Activated CD4-positive, alpha-beta T cell treated with anti-CD3 and anti-CD28 coated beads, Interleukin-2, amount 50 U/mL, for 1 hour (primary cell): Measurements from ENCODE around the gene PCSK4.
"Not testable (repeated sequence)": the region's sequence is repeated elsewhere in the genome, so short reads cannot be mapped to it uniquely, and the experiment has no call there.

ENCODE experiments used
- DNase-seq: peaks from one replicate; pipeline ENCODE4 v3.0.0-alpha.2; 2020

PCSK4 gene

DNA sequence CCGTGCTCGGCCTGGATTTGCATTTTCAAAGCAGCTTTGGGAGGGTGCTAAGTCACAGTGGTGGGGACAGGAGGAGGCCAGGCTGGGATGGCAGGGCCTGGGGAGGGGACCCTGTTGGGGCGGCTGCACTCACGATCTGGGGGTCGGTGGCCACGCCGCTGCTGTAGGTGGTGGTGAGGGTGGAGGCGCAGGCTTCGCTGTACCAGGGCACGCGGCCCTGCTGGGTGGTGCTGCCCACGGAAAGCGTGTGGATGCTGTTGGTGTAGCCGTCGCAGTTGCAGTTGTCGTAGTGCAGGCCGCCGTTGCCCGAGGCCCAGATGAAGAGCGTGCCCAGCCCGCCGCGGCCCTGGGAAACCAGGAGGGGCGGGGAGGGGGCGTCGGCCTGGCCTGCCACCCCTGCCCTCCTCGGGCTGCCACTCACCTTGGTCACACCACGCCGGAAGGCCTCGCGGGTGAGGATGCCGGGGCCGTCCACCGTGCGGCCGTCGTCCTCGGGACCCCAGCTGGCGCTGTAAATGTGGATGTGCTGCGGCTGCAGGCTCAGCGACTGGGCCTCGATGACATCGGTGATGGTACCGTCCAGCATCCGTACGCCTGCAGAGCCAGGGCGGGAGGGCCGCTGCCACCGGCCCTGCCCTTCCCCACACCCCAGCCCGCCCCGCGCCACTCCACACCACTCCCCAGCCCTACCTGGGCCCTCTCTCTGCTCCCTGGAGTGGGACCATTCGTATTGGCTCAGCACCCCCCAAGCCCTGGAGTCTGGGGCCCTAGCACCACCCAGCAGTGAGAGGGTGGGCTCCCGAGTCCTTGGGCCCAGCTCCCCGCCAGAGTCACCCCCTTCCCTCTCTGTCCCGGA lies 3.2 kb downstream of the PCSK4 start:
- DNase-seq, result no peak

DNA sequence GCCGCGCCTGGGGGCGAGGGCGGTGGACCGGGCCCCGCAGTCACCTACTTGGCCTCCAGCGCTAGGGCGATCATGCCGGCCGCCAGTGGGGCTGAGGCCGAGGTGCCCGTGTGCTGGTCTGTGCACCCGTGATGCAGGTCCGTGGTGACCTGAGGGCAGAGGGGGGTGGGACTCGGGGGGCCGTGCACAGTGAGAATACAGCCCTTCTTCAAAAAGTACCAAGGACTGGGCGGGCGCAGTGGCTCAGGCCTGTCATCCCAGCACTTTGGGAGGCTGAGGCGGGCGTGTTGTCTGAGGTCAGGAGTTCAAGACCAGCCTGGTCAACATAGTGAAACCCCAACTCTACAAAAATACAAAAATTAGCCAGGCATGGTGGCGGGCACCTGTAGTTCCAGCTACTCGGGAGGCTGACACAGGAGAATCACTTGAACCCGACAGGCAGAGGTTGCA lies 6.1 kb downstream of the PCSK4 start:
- DNase-seq, result no peak

DNA sequence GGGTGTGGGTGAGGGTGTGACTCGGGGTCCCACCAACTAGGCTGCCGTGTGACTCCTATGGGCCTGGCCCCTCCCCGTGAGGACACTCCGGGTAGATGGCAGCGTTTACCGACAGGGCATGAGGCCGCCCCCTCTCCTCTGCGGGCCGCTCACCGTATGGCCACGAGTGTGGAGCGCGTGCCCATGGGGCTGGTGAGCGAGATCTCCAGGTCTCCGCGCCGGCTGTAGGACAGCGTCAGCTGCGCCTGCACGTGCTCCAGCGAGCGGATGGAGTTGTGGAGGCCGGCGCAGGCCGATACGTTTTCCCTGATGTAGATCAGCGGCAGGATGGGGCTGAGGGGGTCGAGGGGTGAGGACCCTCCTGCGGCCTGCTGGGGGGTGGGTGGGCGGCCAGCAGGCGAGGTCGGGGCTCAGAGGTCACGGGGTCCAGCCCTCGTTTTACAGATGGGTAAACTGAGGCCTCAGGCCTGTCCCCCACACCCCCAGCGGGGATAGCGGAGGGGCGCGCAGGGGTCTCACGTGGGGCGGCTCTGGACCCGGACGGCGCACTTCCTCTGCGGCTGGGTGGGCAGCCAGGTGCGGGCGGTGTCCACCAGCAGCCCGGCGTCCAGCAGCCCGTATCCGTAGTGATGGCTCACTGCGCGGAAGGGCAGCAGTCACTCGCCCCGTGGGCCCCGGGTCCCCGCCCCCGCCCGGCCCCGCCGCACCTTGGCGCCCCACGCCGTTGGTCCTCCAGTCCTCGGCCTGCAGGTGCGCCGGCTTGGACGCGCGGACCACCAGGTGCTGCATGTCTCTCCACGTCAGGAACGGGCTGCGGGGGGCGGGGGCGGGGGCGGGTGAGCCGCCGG lies 6.8 kb downstream of the PCSK4 start:
- no peak for DNase-seq

GRCh38 chr19:1482361-1483130 lies 7.6 kb downstream of the PCSK4 start:
- DNase-seq, result no peak

- no peak for DNase-seq
Measured at GRCh38 chr19:1481893-1482360, 8.2 kb downstream of the PCSK4 start.

GRCh38 chr19:1481224-1481892 lies 8.8 kb downstream of the PCSK4 start:
- DNase-seq, result no peak

DNA sequence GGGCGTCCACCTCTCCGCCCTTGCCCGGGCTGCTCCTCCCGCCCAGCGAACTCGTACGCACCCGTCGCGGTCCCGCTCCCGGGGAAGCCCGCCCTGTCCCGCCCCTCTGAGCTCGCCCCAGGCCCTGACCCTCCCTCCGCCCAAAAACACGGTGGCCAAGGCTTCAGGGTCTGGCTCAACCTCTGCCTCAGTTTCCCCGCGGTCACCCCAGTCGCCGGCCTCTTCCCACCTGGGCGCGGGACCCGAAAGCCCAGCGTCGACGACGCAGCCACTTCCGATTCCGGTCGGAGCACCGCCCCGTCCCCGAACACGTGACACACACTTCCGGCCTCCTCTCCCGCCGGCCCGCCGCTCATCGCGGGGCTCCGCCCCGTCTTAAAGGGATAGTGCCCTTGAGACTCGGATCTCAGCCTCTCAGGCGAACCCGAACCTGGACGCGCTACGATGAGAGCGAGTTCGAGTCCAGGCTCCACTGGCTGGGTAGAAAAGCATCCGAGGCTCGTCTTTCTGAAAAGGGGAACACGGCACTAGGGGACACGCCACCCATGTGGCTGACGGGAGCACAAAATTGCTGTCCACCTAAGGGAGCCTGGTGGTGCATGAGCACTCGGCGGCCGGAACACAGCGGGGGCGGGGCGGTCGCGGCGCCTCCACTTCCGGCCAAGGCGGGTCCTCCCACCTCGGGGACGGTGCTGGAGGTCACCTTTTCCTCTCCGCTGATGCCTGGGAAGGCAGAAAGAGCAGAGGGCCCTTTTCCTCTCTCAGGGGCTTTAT lies 11.0 kb downstream of the PCSK4 start, which contains the start of gene C19orf25:
TSS of gene C19orf25 (minus strand) at position 282 of the 774 bp plus-strand sequence. CDS start 312 bp downstream, outside the sequence.
- DNase-seq, result peak; percentile 88

GRCh38 chr19:1477056-1477455 lies 13.1 kb downstream of the PCSK4 start:
- DNase-seq, result not testable (repeated sequence)

DNA sequence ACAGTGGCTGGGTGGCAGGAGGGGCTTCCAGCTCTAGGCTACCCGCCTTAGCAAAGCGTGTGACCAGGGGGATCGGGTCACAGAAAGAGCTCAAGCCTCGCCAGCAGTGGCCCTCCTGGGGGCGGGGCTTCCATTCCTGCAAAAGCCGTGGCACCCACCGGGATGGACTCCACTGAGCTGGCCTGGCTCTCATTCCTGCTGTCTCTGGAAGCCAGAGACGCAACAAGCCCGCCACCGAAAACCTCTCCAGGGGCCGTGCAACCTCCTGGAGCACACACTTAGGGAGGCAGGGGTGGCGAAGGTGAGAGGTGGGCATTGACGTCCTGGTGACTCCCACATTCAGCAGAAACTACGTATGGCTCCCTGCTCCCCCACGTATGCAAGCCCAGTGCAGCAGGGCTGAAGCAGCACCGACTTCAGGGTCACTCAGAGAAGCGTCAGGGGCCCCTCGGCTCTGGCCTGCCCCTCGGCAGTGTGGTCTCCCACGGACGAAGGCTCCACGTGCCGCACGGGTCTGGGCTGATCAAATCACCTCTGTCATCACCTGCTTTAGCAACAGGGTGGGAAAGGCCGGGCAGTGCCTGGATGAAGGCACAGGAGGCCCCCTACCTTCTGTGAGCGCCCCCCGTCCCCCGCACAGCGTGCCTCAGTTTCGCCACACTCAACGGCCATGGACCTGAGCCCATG lies 14.3 kb downstream of the PCSK4 start:
- DNase-seq, result no peak

DNA sequence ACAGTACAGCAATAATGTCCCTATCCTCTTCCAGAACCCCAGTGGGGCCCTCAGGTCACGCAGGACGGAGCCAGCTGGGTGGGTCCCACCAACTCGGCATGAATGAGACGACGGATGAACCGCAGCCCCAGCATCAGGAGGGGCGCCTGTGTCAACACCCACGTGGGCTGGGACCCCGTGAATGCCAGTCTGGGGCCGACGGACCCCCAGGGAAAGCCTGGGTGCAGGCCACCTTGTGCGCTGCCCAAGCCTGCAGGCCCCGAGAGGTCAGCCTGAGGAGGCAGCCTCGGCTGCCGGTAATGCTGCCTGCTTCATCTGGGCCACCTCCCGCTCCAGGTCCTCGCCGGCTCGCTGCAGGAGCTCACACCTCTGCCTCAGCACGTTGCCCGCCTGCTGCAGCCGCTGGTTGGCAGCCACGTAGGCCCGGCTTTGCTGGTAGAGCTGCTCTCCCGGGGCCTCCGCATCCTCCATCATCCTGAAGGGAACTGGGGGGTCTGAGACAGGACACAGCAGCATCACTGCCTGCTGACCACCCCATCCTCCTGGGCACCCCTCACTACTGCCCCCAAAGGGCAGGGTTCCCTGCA lies 15.3 kb downstream of the PCSK4 start:
- DNase-seq, result no peak

GRCh38 chr19:1474011-1474764 lies 16.0 kb downstream of the PCSK4 start:
- DNase-seq, result no peak

DNA sequence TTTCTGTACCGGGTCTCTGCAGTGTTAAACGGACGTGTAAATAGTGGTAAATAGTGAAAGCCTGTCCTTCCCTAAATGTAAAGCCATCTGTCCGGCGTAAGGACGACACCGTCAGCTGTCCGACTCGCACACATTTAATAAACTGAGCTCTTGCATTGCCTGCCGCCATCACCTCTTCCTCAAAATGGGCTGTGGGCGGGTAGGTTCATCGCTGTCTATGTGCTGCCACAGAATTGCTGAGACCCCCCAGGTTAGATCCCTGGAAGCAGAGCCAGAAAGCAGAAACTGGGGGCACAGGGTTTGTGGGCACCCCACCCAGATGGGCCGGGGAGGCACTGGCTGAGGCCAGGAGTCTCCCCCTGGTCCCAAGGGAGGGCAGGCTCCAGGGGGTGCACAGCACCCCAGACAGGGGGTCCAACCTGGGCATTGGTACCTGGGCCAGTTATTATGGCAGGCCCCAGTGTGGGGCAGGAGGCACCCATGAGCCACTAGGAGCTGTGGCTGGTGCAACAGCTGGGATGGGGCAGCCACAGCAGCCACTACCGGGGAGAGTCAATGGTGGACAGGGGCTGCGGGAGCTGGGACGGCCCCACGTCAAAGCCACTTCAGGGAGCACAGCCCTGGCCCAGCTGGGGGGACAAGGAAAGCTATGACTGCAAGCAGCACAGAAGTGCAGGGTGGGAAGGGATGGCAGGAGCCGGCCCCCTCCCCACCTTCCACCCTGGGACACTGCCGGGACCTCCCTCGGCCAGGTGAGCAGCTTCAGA lies 16.9 kb downstream of the PCSK4 start:
- no peak for DNase-seq

DNA sequence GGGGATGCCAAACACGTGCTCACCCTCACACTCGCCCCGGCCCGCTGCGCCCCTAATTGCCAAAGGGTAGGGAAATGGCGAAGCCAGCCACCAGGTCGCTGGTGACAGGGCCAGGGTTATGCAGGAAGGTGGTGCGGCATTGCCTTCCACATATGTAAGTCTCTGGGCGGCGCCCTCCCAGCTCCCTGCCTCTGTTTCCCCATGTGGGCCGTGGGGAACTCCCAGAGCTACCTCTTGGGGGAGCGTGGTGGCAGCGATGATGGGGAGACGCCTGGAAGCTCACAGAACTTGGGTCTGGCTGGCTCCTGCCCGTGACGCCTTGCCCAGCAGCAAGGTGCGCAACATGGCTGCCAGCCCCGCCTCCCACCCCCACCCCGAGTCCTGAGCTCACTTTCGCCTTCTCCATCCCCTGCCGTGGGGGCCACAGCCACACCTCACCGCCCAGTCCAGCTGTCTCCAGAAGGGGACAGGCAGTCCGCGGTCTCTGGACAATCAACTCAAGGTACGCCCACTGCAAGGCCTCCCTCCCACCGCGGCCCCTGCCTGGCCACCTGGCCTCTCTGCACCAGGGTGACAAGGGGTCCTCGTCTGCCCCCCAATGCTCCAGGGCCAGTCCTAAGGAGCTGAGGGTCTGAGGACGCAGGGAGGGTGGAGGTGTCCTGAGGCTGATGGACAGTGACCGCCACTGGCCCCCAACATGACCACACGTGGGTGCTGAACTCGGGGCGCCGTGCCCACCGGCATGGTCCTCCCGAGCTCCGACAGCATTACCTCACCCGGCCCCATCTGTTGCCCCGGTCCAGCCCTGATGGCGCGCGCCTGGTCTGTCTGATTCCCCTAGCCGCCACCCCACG lies 17.7 kb downstream of the PCSK4 start:
- no peak for DNase-seq

DNA sequence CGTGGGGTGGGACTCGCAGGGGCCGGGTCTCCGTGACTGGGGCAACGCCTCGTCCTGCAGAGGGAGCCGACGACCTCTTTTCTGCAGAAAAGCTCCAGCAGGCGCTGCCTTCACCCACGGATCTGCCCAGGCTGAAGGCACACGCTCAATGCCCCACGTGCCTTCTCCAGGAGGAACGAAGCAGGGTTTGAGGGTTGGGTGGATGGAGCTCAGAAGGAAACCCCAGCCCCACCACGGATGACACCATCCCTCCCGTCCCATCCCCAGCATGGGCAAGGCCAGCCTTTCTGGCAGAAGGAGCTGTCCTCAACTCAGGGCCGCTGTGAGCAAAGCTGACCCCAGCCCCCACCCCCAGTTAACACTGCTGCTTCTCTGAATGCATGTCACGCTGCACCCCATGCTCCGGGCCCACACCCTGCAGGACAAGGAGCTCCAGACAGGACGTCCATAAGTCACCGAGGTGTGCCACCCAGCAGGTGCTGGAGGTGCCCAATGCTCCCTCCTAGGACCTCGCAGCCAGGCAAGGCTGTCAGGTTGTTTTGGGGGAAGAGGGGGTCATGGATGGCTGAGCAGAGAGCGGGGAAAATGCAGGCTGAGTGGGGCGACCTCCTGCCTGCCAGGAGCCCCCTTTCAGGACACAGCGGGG lies 18.5 kb downstream of the PCSK4 start:
- peak; percentile 23 for DNase-seq

- no peak for DNase-seq
Measured at GRCh38 chr19:1471010-1471514, 19.1 kb downstream of the PCSK4 start.

- peak; percentile 68 for DNase-seq
Measured at GRCh38 chr19:1470305-1471009, 19.7 kb downstream of the PCSK4 start.

DNA sequence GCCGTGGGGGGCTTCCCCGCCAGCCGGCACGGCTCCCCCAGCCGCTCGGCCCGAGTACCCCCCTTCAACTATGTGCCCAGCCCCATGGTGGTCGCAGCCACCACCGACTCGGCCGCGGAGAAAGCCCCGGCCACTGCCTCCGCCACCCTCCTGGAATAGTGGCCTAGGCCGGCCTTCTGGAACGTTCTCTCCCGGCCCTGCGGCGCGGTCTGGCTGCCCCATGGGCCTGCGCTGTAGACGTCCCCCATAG lies 20.2 kb downstream of the PCSK4 start:
- DNase-seq, result no peak
